ENCODE data around the gene CTSA. TPM values are rescaled to one million over a fixed set of nuclear protein-coding genes. Genes with fewer than 3 reads are reported as not detected.

Gene CTSA
- total and polyA plus RNA-seq, 2 experiments from 2014 or later, result 176 to 321 TPM

GRCh38 chr20:45918779-45919537 is 27.8 kb downstream of the CTSA start:
- Histone ChIP-seq H3K4me3 (no peak overlapping the region), H3K4me2 (ENCODE audit: unreplicated experiment) (no peak overlapping the region), H3K9ac (no peak overlapping the region), H3K27ac (no peak overlapping the region), H4K20me1 (ENCODE audit: insufficient read depth) (no peaks in the 10 kb centered on the region), H3K4me1 (ENCODE audit: insufficient read depth) (peaks cover 6% of the 10 kb centered on the region), H3K36me3 (ENCODE audit: low read depth) (no peaks in the 10 kb centered on the region), H3F3A (ENCODE audit: insufficient read depth) (peaks cover 5% of the 10 kb centered on the region; the same call in 1 of the 2 replicates), H2AFZ (peak overlapping the region; percentile 35; the same call in 1 of the 2 replicates), H3K9me3 (ENCODE audit: low read depth) (no peaks in the 10 kb centered on the region), H3K27me3 (replicated peaks; ENCODE audit: insufficient read depth) (no peaks in the 10 kb centered on the region), H3K79me2 (ENCODE audit: insufficient read depth) (no peaks in the 10 kb centered on the region), H3K9me2 (ENCODE audit: insufficient read depth) (no peaks in the 10 kb centered on the region)
- WGBS, 2 experiments (ENCODE audit: low coverage in 1 of 2, low lambda C conversion rate in 2 of 2, missing lambda C conversion rate in 2 of 2), result 78 to 82% methylated on average over 12 of the region's 12 CpGs
- in situ Hi-C loops (cut with MboI), result no loop called here
- TF ChIP-seq EZH2 (IDR thresholded peaks at IDR 0.05; ENCODE audit: insufficient read depth, poor library complexity, severe bottlenecking) (no peak), EZH2phosphoT487 (IDR thresholded peaks at IDR 0.05; ENCODE audit: insufficient read depth, low read depth) (no peak)
- DNase-seq, result no peak

DNA sequence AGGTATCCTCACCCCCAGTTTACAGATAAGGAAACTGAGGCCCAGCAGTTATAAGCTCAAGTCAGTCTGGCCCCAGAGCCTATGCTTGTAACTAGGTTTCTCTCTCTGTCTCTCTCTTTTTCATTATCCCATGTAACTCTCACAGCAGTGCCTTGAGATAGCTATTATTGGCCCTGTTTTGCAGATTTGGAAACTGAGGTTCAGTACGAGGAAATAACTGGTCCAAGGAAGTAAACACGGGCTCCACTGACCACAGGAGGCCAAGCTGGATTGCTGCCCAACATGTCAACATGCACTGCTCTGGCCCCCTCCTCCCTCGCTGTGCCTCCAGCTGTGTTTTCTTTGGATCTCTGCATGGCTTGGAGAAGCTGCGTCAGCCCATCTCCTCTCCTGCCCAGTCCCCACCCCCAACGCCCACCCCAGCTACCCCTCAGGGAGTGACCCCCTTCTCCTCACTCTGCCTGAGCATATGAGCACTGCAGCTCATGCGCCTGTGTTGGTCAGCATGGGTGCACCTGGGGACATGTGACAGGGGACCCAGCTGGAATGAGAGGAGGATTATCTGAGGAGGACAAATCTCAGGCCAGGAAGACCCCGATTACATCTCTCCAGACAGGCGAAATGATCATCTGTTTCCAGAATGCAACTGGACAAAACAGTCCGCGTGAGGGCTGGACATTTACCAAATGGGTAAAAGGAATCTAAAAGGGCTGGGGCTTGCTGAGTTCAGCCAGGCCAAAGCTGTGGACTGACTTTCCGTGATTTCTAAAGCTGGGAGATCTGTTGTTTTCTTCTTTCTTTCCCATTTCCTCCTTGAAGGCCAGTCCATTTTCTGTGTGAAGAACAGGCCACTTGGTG is 28.6 kb downstream of the CTSA start:
- TF ChIP-seq EZH2phosphoT487 (IDR thresholded peaks at IDR 0.05; ENCODE audit: insufficient read depth, low read depth), result no peak
- no peak for TF ChIP-seq EZH2 (IDR thresholded peaks at IDR 0.05; ENCODE audit: insufficient read depth, poor library complexity, severe bottlenecking)
- H3K4me2 ChIP-seq (ENCODE audit: unreplicated experiment), result no peak overlapping the region
- H3K9ac ChIP-seq, result no peak overlapping the region
- 66 to 71% methylated on average over 11 of the region's 11 CpGs for WGBS, 2 experiments (ENCODE audit: low coverage in 1 of 2, low lambda C conversion rate in 2 of 2, missing lambda C conversion rate in 2 of 2)
- no peaks in the 10 kb centered on the region for H3K36me3 ChIP-seq (ENCODE audit: low read depth)
- no peaks in the 10 kb centered on the region for H3K9me3 ChIP-seq (ENCODE audit: low read depth)
- peaks cover 6% of the 10 kb centered on the region for H3K4me1 ChIP-seq (ENCODE audit: insufficient read depth)
- H3F3A ChIP-seq (ENCODE audit: insufficient read depth), result peaks cover 5% of the 10 kb centered on the region; the same call in 1 of the 2 replicates
- no peaks in the 10 kb centered on the region for H3K9me2 ChIP-seq (ENCODE audit: insufficient read depth)
- H2AFZ ChIP-seq, result no peak overlapping the region
- no peak overlapping the region for H3K27ac ChIP-seq
- no peaks in the 10 kb centered on the region for H4K20me1 ChIP-seq (ENCODE audit: insufficient read depth)
- no peaks in the 10 kb centered on the region for H3K27me3 ChIP-seq (replicated peaks; ENCODE audit: insufficient read depth)
- no peaks in the 10 kb centered on the region for H3K79me2 ChIP-seq (ENCODE audit: insufficient read depth)
- H3K4me3 ChIP-seq, result no peak overlapping the region
- DNase-seq, result no peak
- in situ Hi-C loops (cut with MboI), result no loop called here

DNA sequence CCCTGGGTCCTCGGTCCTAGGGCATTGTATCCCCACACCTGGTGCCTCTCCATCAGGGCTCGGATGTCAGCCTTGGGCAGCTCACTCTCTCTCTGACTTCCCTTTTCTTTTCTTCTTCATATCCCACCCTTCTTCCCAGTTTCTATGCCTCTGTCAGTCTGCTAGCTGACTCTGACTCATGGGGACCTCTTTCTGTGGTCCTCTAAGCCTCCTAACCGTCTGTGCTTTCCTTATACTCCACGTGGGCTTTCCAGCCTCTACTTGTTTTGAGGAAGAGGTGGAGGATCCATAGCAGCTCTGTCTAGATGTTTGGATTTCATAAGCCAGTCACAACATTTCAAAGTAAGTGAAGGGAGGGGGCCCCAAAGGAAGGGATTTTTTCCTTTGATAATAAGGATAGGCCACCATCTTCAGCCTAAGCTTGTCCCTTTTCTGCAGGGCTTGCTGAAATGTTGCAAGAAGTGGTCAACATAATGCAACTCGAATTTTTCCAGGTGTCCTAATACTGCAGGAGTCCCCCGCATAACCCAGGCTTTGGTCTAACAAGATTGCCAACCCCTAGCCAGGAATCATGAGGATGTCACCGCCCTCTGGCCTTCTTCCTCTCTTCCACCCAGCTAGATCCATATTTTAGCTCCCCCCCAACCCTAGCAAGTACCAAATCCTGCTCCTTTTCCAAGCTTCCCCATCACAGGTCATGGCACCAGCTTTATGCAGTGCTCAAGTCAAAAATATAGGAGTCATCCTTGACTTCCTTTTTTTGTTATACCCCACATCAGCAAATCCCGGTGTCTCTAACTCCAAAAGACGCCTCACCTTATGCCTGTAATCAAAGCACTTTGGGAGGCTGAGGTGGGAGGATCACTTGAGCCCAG is 29.6 kb downstream of the CTSA start:
- Histone ChIP-seq H2AFZ (no peak overlapping the region), H3K36me3 (ENCODE audit: low read depth) (no peaks in the 10 kb centered on the region), H3K4me2 (ENCODE audit: unreplicated experiment) (no peak overlapping the region), H3K4me1 (ENCODE audit: insufficient read depth) (peaks cover 6% of the 10 kb centered on the region), H3F3A (ENCODE audit: insufficient read depth) (peaks cover 5% of the 10 kb centered on the region; the same call in 1 of the 2 replicates), H3K9ac (no peak overlapping the region), H3K9me2 (ENCODE audit: insufficient read depth) (no peaks in the 10 kb centered on the region), H4K20me1 (ENCODE audit: insufficient read depth) (no peaks in the 10 kb centered on the region), H3K4me3 (no peak overlapping the region), H3K27ac (no peak overlapping the region), H3K27me3 (replicated peaks; ENCODE audit: insufficient read depth) (no peaks in the 10 kb centered on the region), H3K9me3 (ENCODE audit: low read depth) (no peaks in the 10 kb centered on the region), H3K79me2 (ENCODE audit: insufficient read depth) (no peaks in the 10 kb centered on the region)
- TF ChIP-seq EZH2phosphoT487 (IDR thresholded peaks at IDR 0.05; ENCODE audit: insufficient read depth, low read depth), result no peak
- no peak for TF ChIP-seq EZH2 (IDR thresholded peaks at IDR 0.05; ENCODE audit: insufficient read depth, poor library complexity, severe bottlenecking)
- in situ Hi-C loops (cut with MboI), result no loop called here
- WGBS, 2 experiments (ENCODE audit: low coverage in 1 of 2, low lambda C conversion rate in 2 of 2, missing lambda C conversion rate in 2 of 2), result 86 to 88% methylated on average over 9 of the region's 9 CpGs
- DNase-seq, result no peak

Measured in GM23248 (cell line).